SK-N-SH (cell line): ENCODE results near the gene TRIP13.

Source experiments
- ELF1 ChIP-seq: IDR thresholded peaks from 2 replicates; pipeline ENCODE4 v1.4.0; 2012
- EP300 ChIP-seq, 2 experiments: IDR thresholded peaks; 2 replicates each; pipeline versions ENCODE4 v1.4.0 to v1.6.1; 2012; ENCODE audit warnings: borderline replicate concordance in 1 of 2, low read depth in 1 of 2, low read length in 1 of 2
- EZH2phosphoT487 ChIP-seq: fragments of 200-600 bp; sonication (generic); IDR thresholded peaks from 2 replicates; pipeline ENCODE4 v1.6.1; 2017; ENCODE audit warnings: low read depth, mixed run types, mild to moderate bottlenecking, antibody characterized with exemption, moderate library complexity, borderline replicate concordance
- FOXJ3 ChIP-seq: sonication (generic); formaldehyde crosslinking; IDR thresholded peaks from 2 replicates; pipeline ENCODE4 v1.5.1; 2020; ENCODE audit warnings: mild to moderate bottlenecking, missing genetic modification reagents
- FOXM1 ChIP-seq: IDR thresholded peaks from 2 replicates; pipeline ENCODE4 v1.4.0; 2012; ENCODE audit warnings: low read depth, mild to moderate bottlenecking
- GABPA ChIP-seq: IDR thresholded peaks from 2 replicates; pipeline ENCODE4 v1.4.0; 2012; ENCODE audit warnings: low read depth, mild to moderate bottlenecking
- NFIC ChIP-seq: IDR thresholded peaks from 2 replicates; pipeline ENCODE4 v1.4.0; 2012; ENCODE audit warnings: borderline replicate concordance
- POLR2AphosphoS5 ChIP-seq: IDR thresholded peaks from 2 replicates; pipeline ENCODE4 v1.6.1; 2012; ENCODE audit warnings: low read depth, low read length
- RAD21 ChIP-seq: IDR thresholded peaks from 2 replicates; pipeline ENCODE4 v1.6.1; 2012; ENCODE audit warnings: mild to moderate bottlenecking, low read length
- RCOR1 ChIP-seq: fragments of 150-350 bp; IDR thresholded peaks from 2 replicates; pipeline ENCODE4 v1.6.1; 2017; ENCODE audit warnings: antibody characterized with exemption, low read length
- TF ChIP-seq, protein P1 (sequence below): fragments of 200-600 bp; sonication (generic); IDR thresholded peaks from 2 replicates; pipeline ENCODE4 v1.6.1; 2017; ENCODE audit warnings: antibody characterized with exemption, mild to moderate bottlenecking, moderate library complexity
- TF ChIP-seq, protein P2 (sequence below): IDR thresholded peaks from 2 replicates; pipeline ENCODE4; 2012
- TF ChIP-seq, protein P3 (sequence below): fragments of 150-350 bp; IDR thresholded peaks from 2 replicates; pipeline ENCODE4 v1.6.1; 2016; ENCODE audit warnings: mild to moderate bottlenecking, low read depth, low read length

DNA sequence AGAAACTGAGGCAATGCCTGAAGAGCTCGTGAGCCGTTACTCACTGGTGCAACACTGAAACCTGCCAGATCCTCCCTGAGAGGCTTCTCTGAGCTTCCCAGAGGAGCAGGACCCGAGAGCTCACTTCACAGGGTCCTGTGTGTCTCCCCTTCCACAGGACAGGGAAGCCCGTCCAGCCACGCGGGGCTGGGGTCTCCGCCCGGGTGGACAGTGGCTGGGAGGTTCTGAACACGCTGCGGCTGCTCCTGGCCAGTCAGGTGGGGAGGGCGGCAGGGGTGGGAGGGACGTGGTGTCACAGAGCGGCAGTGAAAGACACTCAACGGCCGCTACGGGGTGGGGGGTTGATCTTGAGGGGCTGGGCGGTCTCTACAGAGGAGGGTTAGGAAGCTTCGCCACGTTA, 41.6 kb upstream of the TRIP13 start:
- TF ChIP-seq, protein P1, sequence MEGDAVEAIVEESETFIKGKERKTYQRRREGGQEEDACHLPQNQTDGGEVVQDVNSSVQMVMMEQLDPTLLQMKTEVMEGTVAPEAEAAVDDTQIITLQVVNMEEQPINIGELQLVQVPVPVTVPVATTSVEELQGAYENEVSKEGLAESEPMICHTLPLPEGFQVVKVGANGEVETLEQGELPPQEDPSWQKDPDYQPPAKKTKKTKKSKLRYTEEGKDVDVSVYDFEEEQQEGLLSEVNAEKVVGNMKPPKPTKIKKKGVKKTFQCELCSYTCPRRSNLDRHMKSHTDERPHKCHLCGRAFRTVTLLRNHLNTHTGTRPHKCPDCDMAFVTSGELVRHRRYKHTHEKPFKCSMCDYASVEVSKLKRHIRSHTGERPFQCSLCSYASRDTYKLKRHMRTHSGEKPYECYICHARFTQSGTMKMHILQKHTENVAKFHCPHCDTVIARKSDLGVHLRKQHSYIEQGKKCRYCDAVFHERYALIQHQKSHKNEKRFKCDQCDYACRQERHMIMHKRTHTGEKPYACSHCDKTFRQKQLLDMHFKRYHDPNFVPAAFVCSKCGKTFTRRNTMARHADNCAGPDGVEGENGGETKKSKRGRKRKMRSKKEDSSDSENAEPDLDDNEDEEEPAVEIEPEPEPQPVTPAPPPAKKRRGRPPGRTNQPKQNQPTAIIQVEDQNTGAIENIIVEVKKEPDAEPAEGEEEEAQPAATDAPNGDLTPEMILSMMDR: no peak
- TF ChIP-seq FOXJ3 (CRISPR knock-in tag): no peak
- TF ChIP-seq FOXM1: no peak
- TF ChIP-seq, protein P2, sequence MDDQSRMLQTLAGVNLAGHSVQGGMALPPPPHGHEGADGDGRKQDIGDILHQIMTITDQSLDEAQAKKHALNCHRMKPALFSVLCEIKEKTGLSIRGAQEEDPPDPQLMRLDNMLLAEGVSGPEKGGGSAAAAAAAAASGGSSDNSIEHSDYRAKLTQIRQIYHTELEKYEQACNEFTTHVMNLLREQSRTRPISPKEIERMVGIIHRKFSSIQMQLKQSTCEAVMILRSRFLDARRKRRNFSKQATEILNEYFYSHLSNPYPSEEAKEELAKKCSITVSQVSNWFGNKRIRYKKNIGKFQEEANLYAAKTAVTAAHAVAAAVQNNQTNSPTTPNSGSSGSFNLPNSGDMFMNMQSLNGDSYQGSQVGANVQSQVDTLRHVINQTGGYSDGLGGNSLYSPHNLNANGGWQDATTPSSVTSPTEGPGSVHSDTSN: no peak
- TF ChIP-seq, protein P3, sequence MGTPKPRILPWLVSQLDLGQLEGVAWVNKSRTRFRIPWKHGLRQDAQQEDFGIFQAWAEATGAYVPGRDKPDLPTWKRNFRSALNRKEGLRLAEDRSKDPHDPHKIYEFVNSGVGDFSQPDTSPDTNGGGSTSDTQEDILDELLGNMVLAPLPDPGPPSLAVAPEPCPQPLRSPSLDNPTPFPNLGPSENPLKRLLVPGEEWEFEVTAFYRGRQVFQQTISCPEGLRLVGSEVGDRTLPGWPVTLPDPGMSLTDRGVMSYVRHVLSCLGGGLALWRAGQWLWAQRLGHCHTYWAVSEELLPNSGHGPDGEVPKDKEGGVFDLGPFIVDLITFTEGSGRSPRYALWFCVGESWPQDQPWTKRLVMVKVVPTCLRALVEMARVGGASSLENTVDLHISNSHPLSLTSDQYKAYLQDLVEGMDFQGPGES: no peak
- no peak for TF ChIP-seq POLR2AphosphoS5
- TF ChIP-seq GABPA: no peak
- TF ChIP-seq RCOR1: no peak
- TF ChIP-seq RAD21: no peak
- no peak for TF ChIP-seq EZH2phosphoT487
- TF ChIP-seq EP300 (IDR thresholded peaks at IDR 0.05; ENCODE audit: borderline replicate concordance in 1 of 2, low read depth in 1 of 2, low read length in 1 of 2): no peak
- TF ChIP-seq ELF1: no peak
- TF ChIP-seq NFIC: no peak
